Skeletal muscle satellite cell (primary cell): ENCODE results near the gene SH2D4B.

Source experiments
- H3K27me3 ChIP-seq: 2 replicates; pipeline ENCODE4 v1.7.0; 2013; ENCODE audit warnings: low read length; ENCODE audit not compliant: control insufficient read depth, insufficient read depth
- H3K36me3 ChIP-seq: 2 replicates; pipeline ENCODE4 v1.7.0; 2013; ENCODE audit warnings: mild to moderate bottlenecking, control low read depth, low read length; ENCODE audit not compliant: insufficient read depth
- H3K4me1 ChIP-seq: 2 replicates; pipeline ENCODE4 v1.7.0; 2013; ENCODE audit warnings: low read length; ENCODE audit not compliant: control insufficient read depth, insufficient read depth
- H3K4me2 ChIP-seq: 2 replicates; pipeline ENCODE4 v1.7.0; 2013; ENCODE audit warnings: mild to moderate bottlenecking, low read length
- H3K4me3 ChIP-seq: 2 replicates; pipeline ENCODE4 v1.7.0; 2013; ENCODE audit warnings: low read length
- H3K9ac ChIP-seq: 2 replicates; pipeline ENCODE4 v1.7.0; 2013; ENCODE audit warnings: mild to moderate bottlenecking, low read depth, low read length, moderate library complexity
- H3K9me3 ChIP-seq: replicated peaks from 2 replicates; pipeline ENCODE4 v1.7.0; 2013; ENCODE audit warnings: mild to moderate bottlenecking, control low read depth, low read length

SH2D4B gene

GRCh38 chr10:80567292-80567691 is 29.6 kb downstream of the SH2D4B start:
- Histone ChIP-seq H3K4me1 (no peaks in the 10 kb centered on the region), H3K4me2 (no peak overlapping the region), H3K9ac (no peak overlapping the region), H3K9me3 (no peaks in the 10 kb centered on the region), H3K27me3 (no peaks in the 10 kb centered on the region), H3K4me3 (no peak overlapping the region), H3K36me3 (no peaks in the 10 kb centered on the region)

DNA sequence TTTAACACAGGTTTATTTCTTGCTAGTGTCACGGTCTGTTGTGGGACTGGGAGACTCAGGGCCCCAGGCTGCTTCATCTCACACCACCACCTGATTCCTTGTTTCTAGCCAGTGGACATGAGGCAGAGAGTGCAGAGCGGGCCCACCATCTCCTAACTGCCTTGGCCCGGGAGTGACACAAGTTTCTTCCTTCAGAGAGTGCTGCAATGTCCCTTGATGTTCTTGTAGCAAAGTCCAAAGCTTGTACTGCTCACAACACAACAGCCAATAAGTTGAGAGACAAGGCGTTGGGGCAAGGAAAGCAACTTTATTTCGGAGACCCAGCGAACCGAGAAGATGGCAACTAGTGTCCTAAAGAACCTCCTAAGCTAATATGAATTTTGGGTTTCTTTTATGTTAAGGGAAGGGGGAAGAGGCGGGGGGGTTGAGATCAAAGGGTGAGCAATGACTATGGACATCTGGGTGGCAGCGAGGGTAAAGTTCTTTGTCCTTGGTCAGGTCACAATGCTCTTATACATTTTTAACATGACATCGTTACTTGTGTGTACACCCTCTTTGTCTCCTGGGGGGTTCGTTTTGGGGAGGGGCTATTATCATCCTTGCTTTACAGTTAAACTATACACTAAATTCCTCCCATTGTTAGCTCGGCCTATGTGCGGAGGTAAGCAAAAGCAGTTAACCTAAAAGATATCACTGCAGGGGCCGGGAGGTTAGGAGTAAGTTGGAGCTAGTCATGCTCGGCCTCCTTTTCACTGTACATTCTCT is 31.6 kb downstream of the SH2D4B start:
- Histone ChIP-seq H3K9ac (no peak overlapping the region), H3K36me3 (no peaks in the 10 kb centered on the region), H3K4me3 (no peak overlapping the region), H3K9me3 (no peaks in the 10 kb centered on the region), H3K4me1 (no peaks in the 10 kb centered on the region), H3K27me3 (no peaks in the 10 kb centered on the region), H3K4me2 (no peak overlapping the region)

GRCh38 chr10:80571352-80571751 is 33.6 kb downstream of the SH2D4B start:
- Histone ChIP-seq H3K4me1 (no peaks in the 10 kb centered on the region), H3K36me3 (no peaks in the 10 kb centered on the region), H3K27me3 (no peaks in the 10 kb centered on the region), H3K4me2 (no peak overlapping the region), H3K4me3 (no peak overlapping the region), H3K9ac (no peak overlapping the region), H3K9me3 (no peaks in the 10 kb centered on the region)

DNA sequence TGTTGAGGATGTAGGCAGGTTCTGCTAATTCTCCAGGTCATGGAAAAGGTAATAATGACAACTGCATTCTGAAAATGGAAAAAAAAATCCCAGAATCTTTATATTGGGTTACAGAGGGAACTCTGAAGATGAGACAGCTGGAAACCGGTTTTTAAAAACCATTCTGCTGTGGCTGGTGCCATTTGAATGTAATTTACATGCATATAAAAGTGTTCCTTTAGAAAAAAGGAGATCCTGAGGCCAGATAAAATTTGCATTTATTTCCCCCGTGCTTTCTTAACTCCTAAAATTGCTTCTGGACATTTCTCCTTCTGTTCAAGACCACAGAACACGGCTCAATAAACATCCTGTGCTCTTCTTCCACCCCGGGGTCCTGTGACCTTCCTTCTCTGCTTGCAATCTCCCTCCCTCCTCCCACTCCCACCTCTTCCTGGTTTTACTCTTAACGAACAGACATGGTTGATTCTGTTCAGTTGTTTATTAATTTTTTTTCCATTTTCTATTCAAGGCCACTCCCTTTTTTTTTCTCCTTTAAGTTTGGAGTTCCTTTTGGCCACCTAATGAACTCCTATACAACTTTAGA is 41.6 kb downstream of the SH2D4B start:
- no peaks in the 10 kb centered on the region for H3K36me3 ChIP-seq
- no peaks in the 10 kb centered on the region for H3K27me3 ChIP-seq
- H3K4me2 ChIP-seq = no peak overlapping the region
- H3K4me3 ChIP-seq = no peak overlapping the region
- no peaks in the 10 kb centered on the region for H3K4me1 ChIP-seq
- no peak overlapping the region for H3K9ac ChIP-seq
- no peaks in the 10 kb centered on the region for H3K9me3 ChIP-seq

DNA sequence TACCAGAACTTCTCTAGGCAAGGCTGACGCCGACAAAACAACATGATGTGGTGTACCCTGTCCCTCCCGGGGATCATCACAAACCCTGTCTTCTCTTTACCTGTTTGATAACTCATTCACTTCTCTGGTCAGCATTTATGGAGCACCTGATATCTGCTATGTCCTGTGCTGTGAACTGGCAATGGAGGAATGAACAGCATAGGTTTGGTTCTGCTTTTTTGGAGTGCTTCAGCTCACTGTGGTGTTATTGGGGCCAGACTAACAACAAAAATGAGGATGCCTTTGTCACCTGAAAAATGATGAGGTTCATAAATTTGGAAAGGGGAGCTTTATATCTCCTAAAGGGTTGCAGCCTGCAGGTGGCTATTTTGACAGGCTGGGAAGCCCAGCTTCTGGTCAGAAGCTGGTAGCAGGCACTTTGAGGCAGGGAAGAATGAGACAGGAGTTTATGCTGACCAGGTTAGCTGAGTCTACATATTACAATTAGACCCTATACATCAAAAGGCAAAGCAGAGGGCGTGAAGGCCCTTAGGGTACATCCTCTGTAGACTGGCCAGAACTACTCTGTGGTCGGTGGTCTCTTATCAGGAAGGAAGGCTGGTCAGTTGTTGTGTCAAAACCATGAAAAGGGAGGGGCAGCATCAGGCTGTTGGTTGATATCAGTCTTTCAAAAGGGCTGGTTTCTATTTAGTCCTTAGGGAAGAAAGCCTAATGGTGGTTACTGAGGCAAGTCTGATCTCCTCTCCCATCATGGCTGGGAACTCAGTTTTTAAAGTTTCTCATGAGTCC is 42.3 kb downstream of the SH2D4B start:
- no peak overlapping the region for H3K4me2 ChIP-seq
- H3K36me3 ChIP-seq = no peaks in the 10 kb centered on the region
- H3K9me3 ChIP-seq = no peaks in the 10 kb centered on the region
- H3K27me3 ChIP-seq = no peaks in the 10 kb centered on the region
- no peaks in the 10 kb centered on the region for H3K4me1 ChIP-seq
- no peak overlapping the region for H3K4me3 ChIP-seq
- no peak overlapping the region for H3K9ac ChIP-seq

GRCh38 chr10:80580638-80581468 is 43.2 kb downstream of the SH2D4B start:
- H3K27me3 ChIP-seq = no peaks in the 10 kb centered on the region
- no peak overlapping the region for H3K4me2 ChIP-seq
- no peaks in the 10 kb centered on the region for H3K9me3 ChIP-seq
- no peaks in the 10 kb centered on the region for H3K4me1 ChIP-seq
- H3K4me3 ChIP-seq = no peak overlapping the region
- no peak overlapping the region for H3K9ac ChIP-seq
- H3K36me3 ChIP-seq = no peaks in the 10 kb centered on the region

DNA sequence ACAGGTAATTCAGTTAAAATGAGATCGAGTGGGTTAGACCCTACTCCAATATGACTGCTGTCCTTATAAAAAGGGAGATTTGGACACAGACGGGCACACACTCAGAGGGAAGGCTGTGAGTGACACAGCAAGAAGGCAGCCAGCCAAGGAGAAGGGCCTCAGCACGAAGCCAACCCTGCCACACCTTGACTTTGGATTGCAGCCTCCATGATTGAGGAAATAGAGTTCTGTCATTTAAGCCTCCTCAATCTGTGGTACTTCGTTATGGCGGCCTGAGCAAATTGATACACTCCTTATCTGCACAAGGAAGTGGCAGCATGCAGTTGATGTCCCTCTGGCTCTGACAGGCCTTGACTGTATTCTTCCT is 43.8 kb downstream of the SH2D4B start:
- Histone ChIP-seq H3K4me1 (no peaks in the 10 kb centered on the region), H3K4me3 (no peak overlapping the region), H3K4me2 (no peak overlapping the region)

DNA sequence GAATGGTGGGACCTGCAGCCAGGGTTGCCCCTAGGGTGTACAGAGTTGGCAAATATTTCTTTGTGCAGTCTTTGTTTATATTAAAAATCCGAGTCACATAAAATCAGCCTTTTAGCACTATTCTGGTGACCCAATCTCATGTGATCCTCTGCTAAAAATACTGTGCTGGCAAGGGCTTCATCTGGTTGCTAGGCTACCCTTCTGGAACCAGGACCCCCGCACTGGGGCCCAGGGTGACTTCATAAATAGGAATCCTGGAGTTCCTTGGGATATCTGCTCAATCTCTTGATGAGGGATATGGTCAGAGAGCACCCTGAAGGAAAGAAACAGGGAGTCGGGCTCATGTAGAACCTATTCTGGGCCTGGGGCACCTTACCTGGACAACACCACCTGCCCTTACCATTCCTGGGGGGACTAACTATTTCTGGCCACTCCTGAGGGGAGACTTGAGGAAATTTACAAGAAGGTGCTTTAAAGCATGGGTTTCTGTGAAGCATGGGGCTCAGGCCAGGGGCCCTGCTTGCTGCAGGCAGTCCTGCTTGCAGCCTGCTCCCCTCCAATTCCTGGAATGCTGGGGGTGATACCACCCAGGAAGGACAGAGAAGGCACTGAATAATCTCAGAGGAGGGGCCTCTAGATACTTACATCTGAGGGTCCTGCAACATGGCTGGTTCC is 44.7 kb downstream of the SH2D4B start:
- no peak overlapping the region for H3K4me2 ChIP-seq
- no peak overlapping the region for H3K9ac ChIP-seq
- no peaks in the 10 kb centered on the region for H3K27me3 ChIP-seq
- no peaks in the 10 kb centered on the region for H3K9me3 ChIP-seq
- no peak overlapping the region for H3K4me3 ChIP-seq
- no peaks in the 10 kb centered on the region for H3K36me3 ChIP-seq
- no peaks in the 10 kb centered on the region for H3K4me1 ChIP-seq

More for the DNA sequence above, 43.8 kb downstream of the SH2D4B start:
- no peaks in the 10 kb centered on the region for H3K27me3 ChIP-seq
- no peaks in the 10 kb centered on the region for H3K9me3 ChIP-seq
- no peaks in the 10 kb centered on the region for H3K36me3 ChIP-seq
- H3K9ac ChIP-seq = no peak overlapping the region

- Histone ChIP-seq H3K9ac (no peak overlapping the region), H3K36me3 (no peaks in the 10 kb centered on the region), H3K9me3 (no peaks in the 10 kb centered on the region), H3K27me3 (no peaks in the 10 kb centered on the region), H3K4me3 (no peak overlapping the region), H3K4me1 (no peaks in the 10 kb centered on the region), H3K4me2 (no peak overlapping the region)
Observed at GRCh38 chr10:80583685-80584084, 46.0 kb downstream of the SH2D4B start.

DNA sequence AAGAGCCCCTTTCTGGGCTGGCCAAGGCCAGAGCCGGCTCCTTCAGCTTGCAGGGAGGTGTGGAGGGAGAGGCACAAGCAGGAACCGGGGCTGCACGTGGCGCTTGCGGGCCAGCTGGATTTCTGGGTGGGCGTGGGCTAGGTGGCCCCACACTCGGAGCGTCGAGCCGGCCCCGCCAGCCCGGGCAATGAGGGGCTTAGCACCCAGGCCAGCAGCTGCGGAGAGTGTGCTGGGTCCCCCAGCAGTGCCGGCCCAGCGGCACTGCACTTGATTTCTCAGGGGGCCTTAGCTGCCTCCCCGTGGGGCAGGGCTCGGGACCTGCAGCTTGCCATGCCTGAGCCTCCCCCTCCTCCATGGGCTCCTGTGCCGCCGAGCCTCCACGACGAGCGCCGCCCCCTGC is 48.1 kb downstream of the SH2D4B start:
- Histone ChIP-seq H3K9ac (no peak overlapping the region), H3K4me1 (no peaks in the 10 kb centered on the region), H3K4me3 (no peak overlapping the region), H3K27me3 (no peaks in the 10 kb centered on the region), H3K36me3 (no peaks in the 10 kb centered on the region), H3K4me2 (no peak overlapping the region), H3K9me3 (no peaks in the 10 kb centered on the region)

- Histone ChIP-seq H3K9ac (no peak overlapping the region), H3K4me3 (no peak overlapping the region), H3K9me3 (no peaks in the 10 kb centered on the region), H3K27me3 (no peaks in the 10 kb centered on the region), H3K36me3 (no peaks in the 10 kb centered on the region), H3K4me1 (no peaks in the 10 kb centered on the region), H3K4me2 (no peak overlapping the region)
Observed at GRCh38 chr10:80588546-80588945, 50.8 kb downstream of the SH2D4B start.
